ENCODE measurements around the gene SNX1.

Gene SNX1

DNA sequence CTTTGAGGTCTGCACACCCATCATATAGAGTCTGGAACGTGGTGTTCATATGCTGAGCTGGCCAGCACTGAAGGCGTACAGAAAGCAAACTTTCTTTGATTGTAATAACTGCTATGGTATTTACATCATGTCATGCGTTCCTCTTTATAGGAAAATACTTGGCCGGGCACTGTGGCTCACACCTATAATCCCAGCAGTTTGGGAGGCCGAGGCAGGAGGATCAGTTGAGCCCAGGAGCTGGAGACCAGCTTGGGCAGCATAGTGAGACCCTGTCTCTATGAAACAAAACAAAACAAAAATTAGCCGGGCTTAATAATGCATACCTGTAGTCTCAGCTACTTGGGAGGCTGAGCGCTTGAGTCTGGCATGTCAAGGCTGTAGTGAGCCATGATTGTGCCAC lies 52.4 kb downstream of the SNX1 start:
- ATAC-seq = no peak
- no peak for TF ChIP-seq BACH2 (CRISPR knock-in tag; IDR thresholded peaks at IDR 0.05; ENCODE audit: borderline replicate concordance)
- no peak for TF ChIP-seq ZFP3 (CRISPR knock-in tag; IDR thresholded peaks at IDR 0.05)
- TF ChIP-seq ZNF70 (CRISPR knock-in tag; IDR thresholded peaks at IDR 0.05) = no peak
- TF ChIP-seq ISL1 (CRISPR knock-in tag; IDR thresholded peaks at IDR 0.05) = no peak
- TF ChIP-seq CSDC2 (CRISPR knock-in tag; IDR thresholded peaks at IDR 0.05) = no peak
- no peak for TF ChIP-seq ZFP30 (CRISPR knock-in tag; IDR thresholded peaks at IDR 0.05)
- no peak for TF ChIP-seq TSHZ2 (CRISPR knock-in tag; IDR thresholded peaks at IDR 0.05)

GRCh38 chr15:64148581-64148980 lies 52.8 kb downstream of the SNX1 start:
- no peak for ATAC-seq
- TF ChIP-seq GLIS3 (CRISPR knock-in tag; IDR thresholded peaks at IDR 0.05) (no peak), PPARA (CRISPR knock-in tag; IDR thresholded peaks at IDR 0.05; ENCODE audit: borderline replicate concordance) (no peak), TCF4 (CRISPR knock-in tag; IDR thresholded peaks at IDR 0.05; ENCODE audit: borderline replicate concordance) (no peak), PATZ1 (CRISPR knock-in tag; IDR thresholded peaks at IDR 0.05; ENCODE audit: borderline replicate concordance) (no peak), ARNTL (CRISPR knock-in tag; IDR thresholded peaks at IDR 0.05; ENCODE audit: borderline replicate concordance, low read depth) (no peak), ZNF70 (CRISPR knock-in tag; IDR thresholded peaks at IDR 0.05) (no peak), TSHZ2 (CRISPR knock-in tag; IDR thresholded peaks at IDR 0.05) (no peak), ZNF8 (CRISPR knock-in tag; IDR thresholded peaks at IDR 0.05) (no peak), ZFP3 (CRISPR knock-in tag; IDR thresholded peaks at IDR 0.05) (no peak), CSDC2 (CRISPR knock-in tag; IDR thresholded peaks at IDR 0.05) (no peak)
- TF ChIP-seq, protein P1, sequence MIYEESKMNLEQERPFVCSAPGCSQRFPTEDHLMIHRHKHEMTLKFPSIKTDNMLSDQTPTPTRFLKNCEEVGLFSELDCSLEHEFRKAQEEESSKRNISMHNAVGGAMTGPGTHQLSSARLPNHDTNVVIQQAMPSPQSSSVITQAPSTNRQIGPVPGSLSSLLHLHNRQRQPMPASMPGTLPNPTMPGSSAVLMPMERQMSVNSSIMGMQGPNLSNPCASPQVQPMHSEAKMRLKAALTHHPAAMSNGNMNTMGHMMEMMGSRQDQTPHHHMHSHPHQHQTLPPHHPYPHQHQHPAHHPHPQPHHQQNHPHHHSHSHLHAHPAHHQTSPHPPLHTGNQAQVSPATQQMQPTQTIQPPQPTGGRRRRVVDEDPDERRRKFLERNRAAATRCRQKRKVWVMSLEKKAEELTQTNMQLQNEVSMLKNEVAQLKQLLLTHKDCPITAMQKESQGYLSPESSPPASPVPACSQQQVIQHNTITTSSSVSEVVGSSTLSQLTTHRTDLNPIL (CRISPR knock-in tag; IDR thresholded peaks at IDR 0.05; ENCODE audit: low read depth) = no peak
- TF ChIP-seq, protein P2, sequence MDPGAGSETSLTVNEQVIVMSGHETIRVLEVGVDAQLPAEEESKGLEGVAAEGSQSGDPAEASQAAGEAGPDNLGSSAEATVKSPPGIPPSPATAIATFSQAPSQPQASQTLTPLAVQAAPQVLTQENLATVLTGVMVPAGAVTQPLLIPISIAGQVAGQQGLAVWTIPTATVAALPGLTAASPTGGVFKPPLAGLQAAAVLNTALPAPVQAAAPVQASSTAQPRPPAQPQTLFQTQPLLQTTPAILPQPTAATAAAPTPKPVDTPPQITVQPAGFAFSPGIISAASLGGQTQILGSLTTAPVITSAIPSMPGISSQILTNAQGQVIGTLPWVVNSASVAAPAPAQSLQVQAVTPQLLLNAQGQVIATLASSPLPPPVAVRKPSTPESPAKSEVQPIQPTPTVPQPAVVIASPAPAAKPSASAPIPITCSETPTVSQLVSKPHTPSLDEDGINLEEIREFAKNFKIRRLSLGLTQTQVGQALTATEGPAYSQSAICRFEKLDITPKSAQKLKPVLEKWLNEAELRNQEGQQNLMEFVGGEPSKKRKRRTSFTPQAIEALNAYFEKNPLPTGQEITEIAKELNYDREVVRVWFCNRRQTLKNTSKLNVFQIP (CRISPR knock-in tag; IDR thresholded peaks at IDR 0.05; ENCODE audit: borderline replicate concordance, low read depth) = no peak

DNA sequence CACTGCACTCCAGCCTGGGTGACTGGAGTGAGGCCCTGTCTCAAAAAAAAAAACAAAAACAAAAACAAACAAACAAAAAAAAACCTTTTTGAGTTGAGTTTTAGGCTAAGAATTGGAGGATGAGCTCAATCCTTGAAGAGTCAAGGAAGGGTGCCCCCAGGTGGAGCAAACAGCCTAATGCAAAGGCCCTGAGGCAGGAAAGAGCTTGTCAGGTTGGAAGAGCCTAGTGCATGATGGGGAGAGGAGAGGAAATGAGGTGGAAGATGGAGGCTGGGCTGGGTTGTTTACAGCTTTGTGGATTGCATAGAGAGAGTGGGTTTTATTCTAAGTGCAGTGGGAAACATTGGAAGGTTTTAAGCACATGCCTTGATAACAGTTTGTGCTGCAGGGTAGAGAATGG lies 53.6 kb downstream of the SNX1 start:
- TF ChIP-seq GLIS3 (CRISPR knock-in tag; IDR thresholded peaks at IDR 0.05) (no peak), ARNTL (CRISPR knock-in tag; IDR thresholded peaks at IDR 0.05; ENCODE audit: borderline replicate concordance, low read depth) (no peak), ISL1 (CRISPR knock-in tag; IDR thresholded peaks at IDR 0.05) (no peak), TSHZ2 (CRISPR knock-in tag; IDR thresholded peaks at IDR 0.05) (no peak)
- TF ChIP-seq, protein P1 (CRISPR knock-in tag; IDR thresholded peaks at IDR 0.05; ENCODE audit: low read depth) = no peak
- TF ChIP-seq, protein P3, sequence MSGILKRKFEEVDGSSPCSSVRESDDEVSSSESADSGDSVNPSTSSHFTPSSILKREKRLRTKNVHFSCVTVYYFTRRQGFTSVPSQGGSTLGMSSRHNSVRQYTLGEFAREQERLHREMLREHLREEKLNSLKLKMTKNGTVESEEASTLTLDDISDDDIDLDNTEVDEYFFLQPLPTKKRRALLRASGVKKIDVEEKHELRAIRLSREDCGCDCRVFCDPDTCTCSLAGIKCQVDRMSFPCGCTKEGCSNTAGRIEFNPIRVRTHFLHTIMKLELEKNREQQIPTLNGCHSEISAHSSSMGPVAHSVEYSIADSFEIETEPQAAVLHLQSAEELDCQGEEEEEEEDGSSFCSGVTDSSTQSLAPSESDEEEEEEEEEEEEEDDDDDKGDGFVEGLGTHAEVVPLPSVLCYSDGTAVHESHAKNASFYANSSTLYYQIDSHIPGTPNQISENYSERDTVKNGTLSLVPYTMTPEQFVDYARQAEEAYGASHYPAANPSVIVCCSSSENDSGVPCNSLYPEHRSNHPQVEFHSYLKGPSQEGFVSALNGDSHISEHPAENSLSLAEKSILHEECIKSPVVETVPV (CRISPR knock-in tag; IDR thresholded peaks at IDR 0.05) = no peak
- ATAC-seq = no peak

All from SK-N-SH treated with all-trans-retinoic acid at 6 μM for 48 hours (cell line).